ENCODE results near the gene ARMH4. TPM values are rescaled to one million over a fixed set of nuclear protein-coding genes. Genes with fewer than 3 reads are reported as not detected.

Gene ARMH4, protein sequence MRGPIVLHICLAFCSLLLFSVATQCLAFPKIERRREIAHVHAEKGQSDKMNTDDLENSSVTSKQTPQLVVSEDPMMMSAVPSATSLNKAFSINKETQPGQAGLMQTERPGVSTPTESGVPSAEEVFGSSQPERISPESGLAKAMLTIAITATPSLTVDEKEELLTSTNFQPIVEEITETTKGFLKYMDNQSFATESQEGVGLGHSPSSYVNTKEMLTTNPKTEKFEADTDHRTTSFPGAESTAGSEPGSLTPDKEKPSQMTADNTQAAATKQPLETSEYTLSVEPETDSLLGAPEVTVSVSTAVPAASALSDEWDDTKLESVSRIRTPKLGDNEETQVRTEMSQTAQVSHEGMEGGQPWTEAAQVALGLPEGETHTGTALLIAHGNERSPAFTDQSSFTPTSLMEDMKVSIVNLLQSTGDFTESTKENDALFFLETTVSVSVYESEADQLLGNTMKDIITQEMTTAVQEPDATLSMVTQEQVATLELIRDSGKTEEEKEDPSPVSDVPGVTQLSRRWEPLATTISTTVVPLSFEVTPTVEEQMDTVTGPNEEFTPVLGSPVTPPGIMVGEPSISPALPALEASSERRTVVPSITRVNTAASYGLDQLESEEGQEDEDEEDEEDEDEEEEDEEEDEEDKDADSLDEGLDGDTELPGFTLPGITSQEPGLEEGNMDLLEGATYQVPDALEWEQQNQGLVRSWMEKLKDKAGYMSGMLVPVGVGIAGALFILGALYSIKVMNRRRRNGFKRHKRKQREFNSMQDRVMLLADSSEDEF
- 2.5 TPM for polyA plus RNA-seq (2013, experiment 1 of 2)
- polyA plus RNA-seq (2013, experiment 2 of 2) = 2.9 TPM

DNA sequence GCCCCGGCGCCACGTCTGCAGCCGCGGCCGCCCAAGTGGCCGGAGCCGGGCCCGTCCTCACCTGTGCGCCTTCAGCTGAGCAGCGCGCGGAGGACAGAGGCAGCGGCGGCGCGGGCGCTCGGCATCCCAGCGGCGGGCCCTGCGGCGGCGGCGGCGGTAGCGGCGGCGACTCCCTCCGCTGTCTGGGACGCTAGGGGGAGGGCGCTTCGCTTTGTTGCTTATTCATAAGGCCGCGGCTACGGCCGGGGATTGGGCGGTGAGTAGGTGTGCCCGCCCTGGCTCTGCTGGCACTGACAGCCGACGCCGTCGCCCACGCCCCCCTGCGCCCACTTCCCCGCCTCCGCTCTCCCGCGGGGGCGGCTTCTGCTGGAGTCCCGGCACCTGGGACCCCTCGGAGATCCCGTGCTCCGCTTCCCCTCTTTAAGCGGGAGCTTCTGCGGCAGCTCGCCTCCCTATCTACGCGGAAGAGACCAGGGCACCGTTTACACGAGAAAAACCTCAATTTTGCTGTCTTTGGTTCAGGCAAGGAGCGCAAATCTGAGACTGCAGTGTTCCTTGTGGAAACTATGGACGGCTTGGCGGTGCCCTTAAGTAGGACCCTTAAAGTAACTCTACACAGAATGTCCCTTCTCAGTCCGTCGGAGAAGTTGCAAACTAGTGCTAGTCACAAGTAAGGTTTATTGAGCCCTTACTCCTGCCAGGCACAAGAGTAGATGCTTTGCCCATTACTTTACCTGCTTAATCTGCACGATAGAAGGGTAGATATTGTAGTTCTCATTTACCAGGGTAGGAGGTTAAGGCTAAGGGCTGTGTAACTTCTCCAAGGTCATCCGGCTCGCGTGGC, at the start of gene ARMH4:
Gene ARMH4 (minus strand): TSS at position 200 of the 844 bp plus-strand sequence. CDS start 12,855 bp downstream, outside the sequence.
- WGBS = 2% methylated on average over 62 of the region's 70 CpGs
- Histone ChIP-seq H3K27ac (ENCODE audit: low read length, poor library complexity, severe bottlenecking) (peak within 1 kb of the TSS; percentile 10), H3K4me3 (ENCODE audit: insufficient read depth in 1 of 2, low read depth in 1 of 2, low read length in 2 of 2) (peak within 1 kb of the TSS; percentile 83 to 98), H2BK5ac (ENCODE audit: low read depth, low read length, poor library complexity, severe bottlenecking) (peak within 1 kb of the TSS; percentile 76), H3K79me1 (replicated peaks; ENCODE audit: low read length, poor library complexity, severe bottlenecking) (peaks cover 13% of the 10 kb centered on the region), H3K18ac (ENCODE audit: low read depth in 1 of 2, low read length in 2 of 2) (peak within 1 kb of the TSS in 1 of 2 experiments; percentile 91), H3K4me1 (ENCODE audit: control insufficient read depth, insufficient read depth, low read depth, low read length) (peaks cover 4% of the 10 kb centered on the region), H2BK120ac (ENCODE audit: low read depth, low read length) (no peak within 1 kb of the TSS), H3K23ac (ENCODE audit: low read length in 2 of 2) (peak within 1 kb of the TSS in 1 of 2 experiments; percentile 94), H3K14ac (ENCODE audit: low read length in 2 of 2) (peak within 1 kb of the TSS in 1 of 2 experiments; percentile 88), H3K27me3 (ENCODE audit: control insufficient read depth in 1 of 2, insufficient read depth in 1 of 2, low read length in 2 of 2) (peaks cover 0 to 13% of the 10 kb centered on the region in 2 experiments), H2AFZ (ENCODE audit: low read depth, low read length) (peak within 1 kb of the TSS; percentile 96), H3K4me2 (ENCODE audit: low read length, poor library complexity, severe bottlenecking) (peak within 1 kb of the TSS; percentile 81), H3K9me3 (ENCODE audit: control insufficient read depth, low read length) (no peaks in the 10 kb centered on the region), H2BK12ac (ENCODE audit: low read length in 2 of 2) (peak within 1 kb of the TSS in 1 of 2 experiments; percentile 25), H4K91ac (ENCODE audit: low read length) (peak within 1 kb of the TSS; percentile 70), H4K8ac (ENCODE audit: low read length) (peak within 1 kb of the TSS; percentile 67), H3K36me3 (ENCODE audit: control insufficient read depth in 1 of 2, insufficient read depth in 2 of 2, low read depth in 1 of 2, low read length in 2 of 2) (no peaks in the 10 kb centered on the region), H2BK15ac (ENCODE audit: low read depth, poor library complexity, severe bottlenecking) (peak within 1 kb of the TSS; percentile 20), H3K4ac (ENCODE audit: low read depth in 1 of 2, low read length in 2 of 2) (peak within 1 kb of the TSS in 1 of 2 experiments; percentile 61), H2AK5ac (ENCODE audit: low read length, severe bottlenecking) (no peak within 1 kb of the TSS), H3K9ac (ENCODE audit: low read length) (peak within 1 kb of the TSS; percentile 81)
- DNase-seq = peak; percentile 86

DNA sequence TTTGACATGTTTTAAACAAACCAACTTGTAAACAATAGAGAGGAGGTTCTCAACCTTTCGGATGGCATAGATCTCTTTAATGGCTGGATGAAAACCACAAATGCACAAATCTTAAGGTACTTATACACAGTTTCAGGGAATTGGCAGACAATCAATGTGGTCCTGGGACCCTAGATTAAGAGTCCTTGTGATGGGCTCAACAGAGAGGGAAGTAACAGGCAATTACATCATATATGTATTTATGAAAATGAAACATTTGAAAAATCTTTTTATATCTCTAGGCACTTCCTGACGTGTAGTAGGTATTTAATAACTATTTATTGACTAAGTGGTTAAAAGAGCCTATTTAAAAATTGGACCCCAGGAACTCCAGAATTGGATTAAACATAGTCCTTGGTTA, 48.8 kb upstream of the ARMH4 start:
- peaks cover 3% of the 10 kb centered on the region for H3K4me1 ChIP-seq (ENCODE audit: control insufficient read depth, insufficient read depth, low read depth, low read length)
- no peak overlapping the region for H3K18ac ChIP-seq (ENCODE audit: low read depth in 1 of 2, low read length in 2 of 2)
- peak overlapping the region; percentile 94 to 96 for H3K4me3 ChIP-seq (ENCODE audit: insufficient read depth in 1 of 2, low read depth in 1 of 2, low read length in 2 of 2)
- H3K79me1 ChIP-seq (replicated peaks; ENCODE audit: low read length, poor library complexity, severe bottlenecking) = peaks cover 3% of the 10 kb centered on the region
- H3K27ac ChIP-seq (ENCODE audit: low read length, poor library complexity, severe bottlenecking) = no peak overlapping the region
- H3K9me3 ChIP-seq (ENCODE audit: control insufficient read depth, low read length) = no peaks in the 10 kb centered on the region
- H2AK5ac ChIP-seq (ENCODE audit: low read length, severe bottlenecking) = no peak overlapping the region
- no peak overlapping the region for H2BK5ac ChIP-seq (ENCODE audit: low read depth, low read length, poor library complexity, severe bottlenecking)
- H3K14ac ChIP-seq (ENCODE audit: low read length in 2 of 2) = no peak overlapping the region
- H3K27me3 ChIP-seq (ENCODE audit: control insufficient read depth in 1 of 2, insufficient read depth in 1 of 2, low read length in 2 of 2) = no peaks in the 10 kb centered on the region
- peak overlapping the region; percentile 98 for H3K9ac ChIP-seq (ENCODE audit: low read length)
- no peak overlapping the region for H4K8ac ChIP-seq (ENCODE audit: low read length)
- no peak overlapping the region for H2BK120ac ChIP-seq (ENCODE audit: low read depth, low read length)
- H2BK12ac ChIP-seq (ENCODE audit: low read length in 2 of 2) = no peak overlapping the region
- no peak overlapping the region for H3K23ac ChIP-seq (ENCODE audit: low read length in 2 of 2)
- H3K4ac ChIP-seq (ENCODE audit: low read depth in 1 of 2, low read length in 2 of 2) = no peak overlapping the region
- H4K91ac ChIP-seq (ENCODE audit: low read length) = no peak overlapping the region
- H2BK15ac ChIP-seq (ENCODE audit: low read depth, poor library complexity, severe bottlenecking) = no peak overlapping the region
- 43% methylated on average over 1 of the region's 2 CpGs for WGBS
- peaks cover 6 to 22% of the 10 kb centered on the region in 2 experiments for H3K36me3 ChIP-seq (ENCODE audit: control insufficient read depth in 1 of 2, insufficient read depth in 2 of 2, low read depth in 1 of 2, low read length in 2 of 2)
- no peak overlapping the region for H2AFZ ChIP-seq (ENCODE audit: low read depth, low read length)
- DNase-seq = peak; percentile 1
- peak overlapping the region; percentile 37 for H3K4me2 ChIP-seq (ENCODE audit: low read length, poor library complexity, severe bottlenecking)

DNA sequence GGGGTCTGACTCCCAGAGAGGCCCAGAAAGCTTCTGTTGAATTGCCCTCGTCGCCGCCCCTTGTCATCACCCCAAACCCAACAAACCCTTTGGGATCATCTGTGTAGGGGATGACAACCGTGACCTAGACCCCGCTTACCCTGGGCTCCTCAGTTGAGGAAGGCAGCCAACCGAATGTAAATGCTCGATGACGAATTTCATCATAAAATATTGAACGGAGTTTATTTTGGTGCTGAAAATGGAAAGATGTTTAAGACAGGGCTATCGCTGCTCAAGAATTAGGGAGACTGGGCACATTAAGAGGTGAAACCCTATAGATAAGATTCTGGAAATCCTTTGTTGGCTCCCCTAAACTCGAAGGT, 48.4 kb upstream of the ARMH4 start:
- Histone ChIP-seq H2BK120ac (ENCODE audit: low read depth, low read length) (no peak overlapping the region), H2BK5ac (ENCODE audit: low read depth, low read length, poor library complexity, severe bottlenecking) (no peak overlapping the region), H3K9me3 (ENCODE audit: control insufficient read depth, low read length) (no peaks in the 10 kb centered on the region), H2AFZ (ENCODE audit: low read depth, low read length) (peak overlapping the region; percentile 91), H3K4ac (ENCODE audit: low read depth in 1 of 2, low read length in 2 of 2) (peak overlapping the region in 1 of 2 experiments; percentile 98), H4K8ac (ENCODE audit: low read length) (peak overlapping the region; percentile 74), H3K4me3 (ENCODE audit: insufficient read depth in 1 of 2, low read depth in 1 of 2, low read length in 2 of 2) (peak overlapping the region; percentile 94 to 96), H3K27ac (ENCODE audit: low read length, poor library complexity, severe bottlenecking) (peak overlapping the region; percentile 94), H3K4me2 (ENCODE audit: low read length, poor library complexity, severe bottlenecking) (peak overlapping the region; percentile 37), H3K23ac (ENCODE audit: low read length in 2 of 2) (peak overlapping the region in 1 of 2 experiments; percentile 59), H4K91ac (ENCODE audit: low read length) (no peak overlapping the region), H2BK12ac (ENCODE audit: low read length in 2 of 2) (no peak overlapping the region), H3K9ac (ENCODE audit: low read length) (peak overlapping the region; percentile 98), H3K18ac (ENCODE audit: low read depth in 1 of 2, low read length in 2 of 2) (peak overlapping the region; percentile 92 to 99), H3K4me1 (ENCODE audit: control insufficient read depth, insufficient read depth, low read depth, low read length) (peaks cover 3% of the 10 kb centered on the region), H3K27me3 (ENCODE audit: control insufficient read depth in 1 of 2, insufficient read depth in 1 of 2, low read length in 2 of 2) (no peaks in the 10 kb centered on the region), H2AK5ac (ENCODE audit: low read length, severe bottlenecking) (no peak overlapping the region), H3K14ac (ENCODE audit: low read length in 2 of 2) (no peak overlapping the region), H3K79me1 (replicated peaks; ENCODE audit: low read length, poor library complexity, severe bottlenecking) (peaks cover 3% of the 10 kb centered on the region), H2BK15ac (ENCODE audit: low read depth, poor library complexity, severe bottlenecking) (no peak overlapping the region), H3K36me3 (ENCODE audit: control insufficient read depth in 1 of 2, insufficient read depth in 2 of 2, low read depth in 1 of 2, low read length in 2 of 2) (peaks cover 4 to 20% of the 10 kb centered on the region in 2 experiments)
- 3% methylated on average over 10 of the region's 11 CpGs for WGBS
- DNase-seq = no peak
